GM18508 (cell line): Measurements from ENCODE around the gene HIVEP2.
"Not testable (repeated sequence)": the region's sequence is repeated elsewhere in the genome, so short reads cannot be mapped to it uniquely, and the experiment has no call there.

ENCODE experiments used
- ATAC-seq: cut with Tn5 transposase; IDR thresholded peaks from one replicate; pipeline ENCODE4 v1.9.1; 2021; ENCODE audit warnings: moderate number of reproducible peaks; ENCODE audit not compliant: insufficient read depth, unreplicated experiment

HIVEP2 gene, protein sequence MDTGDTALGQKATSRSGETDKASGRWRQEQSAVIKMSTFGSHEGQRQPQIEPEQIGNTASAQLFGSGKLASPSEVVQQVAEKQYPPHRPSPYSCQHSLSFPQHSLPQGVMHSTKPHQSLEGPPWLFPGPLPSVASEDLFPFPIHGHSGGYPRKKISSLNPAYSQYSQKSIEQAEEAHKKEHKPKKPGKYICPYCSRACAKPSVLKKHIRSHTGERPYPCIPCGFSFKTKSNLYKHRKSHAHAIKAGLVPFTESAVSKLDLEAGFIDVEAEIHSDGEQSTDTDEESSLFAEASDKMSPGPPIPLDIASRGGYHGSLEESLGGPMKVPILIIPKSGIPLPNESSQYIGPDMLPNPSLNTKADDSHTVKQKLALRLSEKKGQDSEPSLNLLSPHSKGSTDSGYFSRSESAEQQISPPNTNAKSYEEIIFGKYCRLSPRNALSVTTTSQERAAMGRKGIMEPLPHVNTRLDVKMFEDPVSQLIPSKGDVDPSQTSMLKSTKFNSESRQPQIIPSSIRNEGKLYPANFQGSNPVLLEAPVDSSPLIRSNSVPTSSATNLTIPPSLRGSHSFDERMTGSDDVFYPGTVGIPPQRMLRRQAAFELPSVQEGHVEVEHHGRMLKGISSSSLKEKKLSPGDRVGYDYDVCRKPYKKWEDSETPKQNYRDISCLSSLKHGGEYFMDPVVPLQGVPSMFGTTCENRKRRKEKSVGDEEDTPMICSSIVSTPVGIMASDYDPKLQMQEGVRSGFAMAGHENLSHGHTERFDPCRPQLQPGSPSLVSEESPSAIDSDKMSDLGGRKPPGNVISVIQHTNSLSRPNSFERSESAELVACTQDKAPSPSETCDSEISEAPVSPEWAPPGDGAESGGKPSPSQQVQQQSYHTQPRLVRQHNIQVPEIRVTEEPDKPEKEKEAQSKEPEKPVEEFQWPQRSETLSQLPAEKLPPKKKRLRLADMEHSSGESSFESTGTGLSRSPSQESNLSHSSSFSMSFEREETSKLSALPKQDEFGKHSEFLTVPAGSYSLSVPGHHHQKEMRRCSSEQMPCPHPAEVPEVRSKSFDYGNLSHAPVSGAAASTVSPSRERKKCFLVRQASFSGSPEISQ (N-terminal part only)

DNA sequence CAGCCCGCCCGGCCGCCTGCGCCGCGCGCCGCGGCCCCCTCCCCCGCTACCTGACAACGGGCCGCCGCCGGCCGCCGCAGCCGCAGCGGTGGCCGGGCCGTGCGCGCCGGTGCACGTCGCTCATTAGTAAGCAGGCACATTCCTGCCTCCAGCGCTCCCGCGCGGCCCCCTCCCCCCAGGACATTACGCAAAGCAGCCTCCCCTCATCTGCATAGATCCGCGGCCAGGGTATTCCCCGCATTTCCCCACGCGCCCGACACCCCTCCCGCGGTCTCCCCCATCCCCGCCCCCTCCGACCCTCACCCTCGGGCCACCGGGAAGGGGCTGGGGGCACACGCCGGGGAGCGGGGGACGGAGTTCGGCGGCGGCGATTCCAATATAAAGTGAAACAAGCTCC is at the start of gene HIVEP2:
Gene HIVEP2 (minus strand): TSS at position 128 of the 397 bp plus-strand sequence. CDS start 170,438 bp downstream, outside the sequence.
- ATAC-seq, result no peak

DNA sequence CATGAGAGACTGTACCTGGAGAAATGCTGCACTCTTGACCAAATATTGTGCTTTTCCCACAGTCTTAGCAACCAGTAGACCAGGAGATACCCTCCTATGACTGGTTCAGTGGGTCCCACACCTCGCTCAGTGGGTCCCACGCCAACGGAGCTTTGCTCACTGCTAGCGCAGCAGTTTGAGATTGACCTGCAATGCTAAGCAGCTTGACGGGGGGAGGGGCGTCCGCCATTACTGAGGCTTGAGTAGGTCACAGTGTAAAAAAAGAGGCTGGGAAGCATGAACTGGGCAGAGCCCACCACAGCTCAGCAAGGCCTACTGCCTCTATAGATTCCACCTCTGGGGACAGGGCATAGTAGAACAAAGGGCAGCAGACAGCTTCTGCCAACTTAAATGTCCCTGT is 49.0 kb upstream of the HIVEP2 start:
- no peak for ATAC-seq

DNA sequence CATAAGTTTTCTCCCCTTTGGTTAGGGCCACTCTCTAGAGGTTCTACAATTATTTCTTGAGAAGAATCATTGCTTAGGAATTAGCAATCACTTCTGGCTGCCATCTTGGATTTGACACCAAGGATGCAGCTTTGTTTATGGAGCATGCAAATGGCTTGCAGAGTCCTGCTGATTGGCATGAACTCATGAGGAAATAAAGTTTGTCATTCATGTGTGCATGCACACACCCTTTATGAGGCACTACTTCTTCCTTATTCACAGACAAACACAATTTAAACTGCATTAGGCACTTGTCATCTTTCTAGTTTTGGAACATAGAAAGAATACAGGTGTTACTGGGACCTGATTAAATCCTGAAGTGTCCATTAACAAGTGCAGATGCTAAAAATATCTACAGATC is 42.5 kb upstream of the HIVEP2 start:
- no peak for ATAC-seq

DNA sequence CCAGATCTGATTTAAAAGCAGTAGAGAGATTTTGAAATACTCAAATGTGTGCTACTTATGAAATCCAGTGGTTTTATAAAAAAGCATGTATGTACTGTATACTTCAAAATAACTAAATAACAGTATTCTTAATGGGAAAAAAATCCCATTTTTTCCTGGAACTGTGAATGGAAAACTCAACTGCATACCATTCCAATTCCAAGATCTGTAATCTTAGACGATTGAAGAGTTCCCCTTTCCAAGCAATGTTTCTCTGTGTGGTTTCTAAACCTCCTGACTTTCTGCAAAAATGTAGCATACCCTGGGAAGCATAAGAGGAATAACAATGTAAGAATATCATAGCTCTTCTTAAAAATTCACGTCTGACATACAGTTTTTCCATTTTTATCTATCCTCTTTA is 40.3 kb upstream of the HIVEP2 start:
- ATAC-seq, result no peak

DNA sequence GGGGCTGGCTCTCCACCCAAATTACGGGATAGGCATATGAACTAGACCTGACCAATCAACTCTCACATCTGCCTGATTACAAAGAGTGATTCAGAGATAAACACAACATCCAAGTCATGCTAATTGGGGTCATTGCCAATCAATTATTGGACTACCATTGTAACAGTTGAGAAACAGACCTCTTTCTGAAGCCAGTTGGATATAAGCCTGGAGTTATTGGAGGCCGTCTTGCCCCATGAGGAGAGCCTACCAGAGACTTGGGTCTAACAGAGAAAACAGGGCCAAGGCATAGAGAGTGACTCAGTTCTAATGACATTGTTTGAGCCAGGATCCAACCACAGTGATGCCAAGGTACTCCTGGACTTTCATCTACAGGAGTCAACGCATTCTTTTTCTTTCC is 39.4 kb upstream of the HIVEP2 start:
- no peak for ATAC-seq

DNA sequence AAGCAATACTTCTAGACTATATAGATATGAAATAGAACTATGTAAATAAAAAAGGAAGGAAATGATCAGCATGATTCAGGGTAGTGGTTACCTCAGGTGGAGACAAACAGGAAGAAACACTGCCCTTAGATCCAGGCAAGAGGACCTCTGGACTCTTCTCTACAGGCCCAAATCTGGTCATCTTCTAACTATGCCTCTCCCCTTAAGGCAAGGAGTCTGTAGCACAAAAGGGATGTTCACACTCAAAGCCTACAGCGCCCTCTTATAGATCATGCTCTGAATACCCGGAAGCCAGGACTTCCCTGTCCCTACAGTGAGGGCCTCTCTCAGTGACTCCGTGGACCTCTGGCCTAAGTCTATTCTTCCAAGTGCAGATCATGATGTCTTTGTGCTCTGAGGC is 30.4 kb upstream of the HIVEP2 start:
- no peak for ATAC-seq

DNA sequence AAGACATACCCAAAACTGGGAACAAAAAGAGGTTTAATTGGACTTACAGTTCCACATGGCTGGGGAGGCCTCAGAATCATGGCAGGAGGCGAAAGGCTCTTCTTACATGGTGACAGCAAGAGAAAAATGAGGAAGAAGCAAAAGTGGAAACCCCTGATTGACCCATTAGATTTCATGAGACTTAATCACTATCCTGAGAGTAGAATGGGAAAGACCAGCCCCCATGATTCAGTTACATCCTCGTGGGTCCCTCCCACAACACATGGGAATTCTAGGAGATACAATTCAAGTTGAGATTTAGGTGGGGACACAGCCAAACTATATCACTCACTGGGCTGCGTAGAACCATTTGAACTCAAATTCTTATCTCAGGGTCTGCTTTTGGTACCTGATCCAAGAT is 26.0 kb upstream of the HIVEP2 start:
- ATAC-seq, result not testable (repeated sequence)

DNA sequence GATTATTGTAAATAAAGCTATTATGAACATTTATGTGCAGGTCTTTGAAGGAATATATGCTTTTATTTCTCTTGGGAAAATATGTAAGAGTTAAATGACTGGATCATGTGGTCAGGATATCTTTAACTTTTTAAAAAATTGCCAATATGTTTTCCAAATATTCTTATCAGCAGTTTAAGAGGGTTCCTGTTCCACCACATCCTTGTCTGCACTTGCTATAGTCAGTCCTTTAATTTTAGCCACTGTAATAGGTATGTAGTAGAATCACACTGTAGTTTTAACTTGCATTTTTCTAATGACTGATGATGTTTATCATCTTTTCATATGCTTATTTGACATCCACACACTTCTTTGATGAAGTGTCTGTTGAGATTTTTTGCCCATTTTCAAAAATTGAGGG is 23.6 kb upstream of the HIVEP2 start:
- ATAC-seq, result no peak

DNA sequence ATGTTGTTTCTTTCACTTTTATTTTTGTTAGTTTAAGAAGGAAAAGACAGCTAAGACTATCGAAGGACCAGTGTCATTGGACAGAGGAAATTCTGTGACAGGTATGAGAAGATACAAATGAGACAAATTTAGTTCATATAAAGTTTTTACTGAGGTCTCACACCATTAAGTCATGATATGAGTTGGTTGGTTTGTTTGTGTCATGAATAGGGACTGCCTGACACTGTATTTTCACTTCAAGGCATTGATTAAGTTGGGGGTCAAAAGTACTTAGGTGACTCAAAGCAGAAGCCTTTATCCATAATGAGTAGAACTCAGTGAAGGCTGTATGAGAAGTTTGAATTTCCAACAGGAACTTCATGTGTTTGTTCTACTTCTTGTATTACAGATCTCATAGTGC is 21.3 kb upstream of the HIVEP2 start:
- no peak for ATAC-seq

DNA sequence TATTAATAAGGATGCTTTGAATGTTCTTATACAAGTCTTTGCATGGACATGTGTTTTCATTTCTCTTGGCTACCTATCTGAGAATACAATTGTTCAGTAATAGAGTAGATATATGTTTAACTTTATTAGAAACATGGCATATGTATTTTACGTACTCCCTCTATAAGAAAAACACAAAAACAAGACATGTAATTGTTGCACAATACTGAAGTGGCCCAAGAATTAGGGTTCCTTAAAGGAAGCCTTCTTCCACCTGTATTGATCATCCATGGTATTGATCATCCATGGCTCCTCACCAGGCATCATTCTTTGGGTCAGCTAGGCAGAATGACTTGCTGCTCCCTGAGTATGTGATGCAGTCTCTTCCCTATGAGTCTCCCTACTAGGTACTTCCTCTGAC is 20.2 kb upstream of the HIVEP2 start:
- ATAC-seq, result no peak

DNA sequence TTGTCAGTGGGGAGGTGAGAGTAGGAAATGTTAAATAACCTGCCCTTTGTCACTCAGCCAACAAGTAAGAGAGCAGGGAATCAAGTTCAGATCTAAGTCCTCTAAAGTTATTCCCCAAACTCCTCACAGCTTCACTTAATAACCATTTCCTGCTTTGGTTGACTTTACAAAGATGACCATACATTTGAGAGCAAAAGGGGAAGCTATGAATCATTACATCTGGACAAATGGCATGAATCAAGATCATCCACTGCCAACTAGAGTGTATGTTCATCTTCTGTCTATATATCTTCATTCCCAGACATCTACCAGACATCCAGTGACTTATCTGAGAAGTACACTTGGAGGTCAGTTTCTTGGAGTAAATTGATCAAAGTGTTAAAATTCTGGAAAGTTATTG is 15.1 kb upstream of the HIVEP2 start:
- no peak for ATAC-seq

DNA sequence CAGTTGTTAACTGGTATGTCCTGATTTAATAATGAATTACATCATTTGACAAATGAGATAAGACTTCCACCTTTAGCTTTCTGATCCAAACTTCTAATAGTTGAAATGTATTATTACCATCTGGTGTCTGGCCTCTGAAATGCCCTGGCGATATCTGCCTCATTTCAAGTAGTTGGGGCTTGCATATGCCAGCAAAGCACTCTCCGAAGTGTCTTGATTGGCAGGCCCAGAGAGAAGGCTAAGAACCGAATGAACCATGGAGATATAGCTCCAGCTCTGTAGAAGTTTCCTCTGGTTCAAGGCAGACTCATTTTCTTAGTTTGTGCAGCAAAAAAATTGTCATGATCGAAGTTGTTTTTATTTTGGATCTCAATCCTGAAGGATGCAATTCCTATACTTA is 13.4 kb upstream of the HIVEP2 start:
- no peak for ATAC-seq

DNA sequence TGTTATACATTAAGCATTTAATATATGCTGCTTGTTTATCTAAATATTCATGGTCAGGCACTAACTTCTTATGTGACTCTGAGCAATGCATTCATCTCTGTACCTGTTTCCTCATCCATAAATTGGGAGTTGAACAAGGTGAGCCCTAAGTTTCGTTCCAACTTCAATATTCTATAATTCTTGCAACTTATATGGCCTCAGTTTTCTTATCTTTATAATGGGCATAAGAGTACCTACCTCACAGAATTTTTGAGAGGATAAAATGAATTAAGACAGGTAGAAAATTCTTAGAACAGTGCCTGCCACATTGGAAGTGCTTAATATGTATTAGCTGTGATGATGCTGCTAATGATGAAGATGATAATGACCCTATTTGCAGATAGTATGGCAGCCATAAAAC is 11.8 kb upstream of the HIVEP2 start:
- ATAC-seq, result no peak

DNA sequence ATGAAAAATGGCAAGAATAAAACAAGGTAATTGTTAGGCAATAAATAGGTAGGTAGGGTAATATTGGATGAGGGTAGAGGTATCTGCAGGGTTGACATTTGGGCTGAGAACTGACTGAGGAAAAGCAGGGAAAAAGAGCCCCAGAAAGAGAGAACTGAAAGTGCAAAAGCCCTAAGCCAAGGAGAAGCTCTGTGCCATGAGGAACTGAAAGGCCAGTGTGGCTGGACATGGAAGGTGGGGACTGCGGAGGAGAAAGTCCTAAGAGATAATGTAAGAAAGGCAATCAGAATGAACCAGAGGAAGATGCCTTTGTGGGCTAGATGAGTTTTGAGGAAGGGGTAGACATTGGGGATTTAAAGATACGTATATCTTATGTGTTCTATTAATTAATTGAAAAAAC is 9.9 kb upstream of the HIVEP2 start:
- no peak for ATAC-seq

DNA sequence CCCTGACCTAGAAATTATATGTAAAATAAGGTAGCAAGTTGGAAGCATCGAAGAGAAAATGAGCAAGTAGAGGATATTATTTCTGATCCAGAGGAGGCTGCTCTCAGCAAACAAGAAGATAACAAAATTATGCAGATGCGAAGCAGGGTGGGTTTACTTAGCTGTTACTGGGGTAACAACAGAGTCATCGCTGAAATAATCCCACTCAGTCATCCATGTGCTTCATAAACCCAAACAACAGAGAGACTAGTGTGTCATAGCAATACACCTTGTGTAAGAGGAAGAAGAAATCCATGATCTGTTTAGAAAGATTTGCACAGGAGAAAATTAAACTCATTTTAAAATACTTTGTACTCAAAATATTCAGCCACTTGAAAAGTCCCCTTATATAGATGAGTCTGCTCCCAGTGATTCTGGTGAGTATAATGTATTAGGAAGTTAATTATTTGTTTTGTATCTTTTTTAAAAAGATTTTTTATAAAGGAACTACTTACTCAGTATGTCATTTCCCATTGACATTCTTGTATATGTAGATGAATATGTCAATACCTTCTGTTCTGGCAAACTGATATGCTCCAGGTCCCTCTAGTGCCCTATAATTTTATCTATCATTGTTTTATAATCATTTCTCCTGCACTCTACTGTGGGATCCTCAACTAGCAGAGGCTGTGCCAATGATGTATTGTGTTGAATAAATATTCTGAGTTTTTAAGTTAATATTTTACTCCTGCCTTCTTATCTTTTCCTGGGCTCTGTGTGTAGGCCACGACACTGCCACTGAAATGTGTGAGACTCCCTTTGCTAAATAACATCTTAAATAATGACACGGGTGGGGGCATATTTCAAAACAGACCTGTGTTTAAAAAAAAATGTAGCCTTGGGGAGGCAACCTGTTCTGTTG is 8.6 kb upstream of the HIVEP2 start:
- ATAC-seq, result no peak

DNA sequence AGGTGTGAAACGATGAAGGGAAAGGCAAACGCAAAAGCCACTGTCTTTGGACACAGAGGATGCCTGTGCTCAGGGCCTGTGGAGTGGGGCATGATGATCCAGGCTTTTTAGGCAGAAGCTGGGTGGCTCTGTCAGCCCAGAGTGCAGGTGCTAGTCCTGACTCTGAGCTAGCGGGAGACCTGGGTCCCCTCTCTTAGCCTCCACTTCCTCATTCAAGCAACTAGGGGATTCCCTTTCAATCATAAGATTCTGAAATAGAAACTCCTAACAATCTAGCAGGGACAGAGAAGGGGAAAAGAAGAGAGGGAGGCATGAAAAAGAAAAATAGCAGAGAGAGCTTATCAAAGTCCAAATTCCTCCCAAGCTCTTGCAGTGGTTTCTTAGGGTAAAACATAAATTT is 7.6 kb upstream of the HIVEP2 start:
- ATAC-seq, result no peak

DNA sequence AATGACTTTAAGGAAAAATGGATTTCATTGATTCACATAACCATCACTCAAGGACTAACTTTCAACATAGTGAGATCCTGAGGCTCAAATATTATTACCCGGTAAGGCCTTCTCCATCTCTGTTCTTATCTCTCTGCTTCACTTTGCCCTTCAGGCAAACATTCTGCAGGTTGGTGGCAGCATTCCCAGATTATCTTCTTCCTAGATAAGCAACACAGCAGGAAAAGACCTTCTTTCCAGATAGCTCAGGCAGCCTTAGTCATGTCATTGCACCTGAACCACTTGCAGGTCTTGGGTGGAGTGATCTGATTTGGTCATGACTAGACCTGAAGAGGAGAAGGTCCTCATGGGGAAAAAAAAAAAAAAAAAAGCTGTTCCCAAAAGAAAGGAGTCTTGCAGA is 5.3 kb upstream of the HIVEP2 start:
- ATAC-seq, result no peak

DNA sequence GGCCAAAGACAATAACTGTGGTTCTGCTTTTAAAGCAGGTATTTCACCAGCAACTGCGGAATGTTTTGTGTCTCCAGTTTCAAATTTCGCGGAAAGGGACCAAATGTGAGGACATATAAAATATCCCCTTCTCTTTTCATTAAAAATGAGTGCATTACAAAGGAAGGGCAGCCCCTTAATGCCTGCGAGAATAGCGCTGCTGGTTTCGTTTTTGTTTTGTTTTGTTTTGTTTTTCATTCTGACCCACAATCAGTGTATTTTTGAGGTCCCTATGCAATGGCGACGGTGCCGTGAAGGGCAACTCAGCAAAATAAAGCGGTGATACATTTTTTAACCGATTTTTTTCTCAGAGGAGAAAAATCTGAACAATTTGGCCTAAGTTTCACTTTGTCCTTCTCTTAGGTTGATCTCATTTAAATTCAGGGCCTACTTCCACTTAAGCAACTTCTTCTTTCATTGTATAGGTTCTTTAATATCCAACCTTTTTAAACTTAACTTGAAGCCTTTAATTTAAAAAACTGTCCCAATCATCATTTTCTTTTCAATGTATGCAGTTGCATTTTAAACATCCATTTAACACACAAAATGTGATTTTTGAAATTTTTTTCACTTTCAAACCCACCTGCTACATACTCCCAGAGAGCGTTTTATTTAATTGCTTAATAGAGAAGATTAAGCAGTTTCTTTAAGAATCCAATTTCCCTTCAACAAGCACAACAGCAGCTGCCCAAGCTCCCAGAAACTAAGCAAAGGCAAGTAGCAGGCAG is 2.9 kb upstream of the HIVEP2 start:
- peak; percentile 26 for ATAC-seq

DNA sequence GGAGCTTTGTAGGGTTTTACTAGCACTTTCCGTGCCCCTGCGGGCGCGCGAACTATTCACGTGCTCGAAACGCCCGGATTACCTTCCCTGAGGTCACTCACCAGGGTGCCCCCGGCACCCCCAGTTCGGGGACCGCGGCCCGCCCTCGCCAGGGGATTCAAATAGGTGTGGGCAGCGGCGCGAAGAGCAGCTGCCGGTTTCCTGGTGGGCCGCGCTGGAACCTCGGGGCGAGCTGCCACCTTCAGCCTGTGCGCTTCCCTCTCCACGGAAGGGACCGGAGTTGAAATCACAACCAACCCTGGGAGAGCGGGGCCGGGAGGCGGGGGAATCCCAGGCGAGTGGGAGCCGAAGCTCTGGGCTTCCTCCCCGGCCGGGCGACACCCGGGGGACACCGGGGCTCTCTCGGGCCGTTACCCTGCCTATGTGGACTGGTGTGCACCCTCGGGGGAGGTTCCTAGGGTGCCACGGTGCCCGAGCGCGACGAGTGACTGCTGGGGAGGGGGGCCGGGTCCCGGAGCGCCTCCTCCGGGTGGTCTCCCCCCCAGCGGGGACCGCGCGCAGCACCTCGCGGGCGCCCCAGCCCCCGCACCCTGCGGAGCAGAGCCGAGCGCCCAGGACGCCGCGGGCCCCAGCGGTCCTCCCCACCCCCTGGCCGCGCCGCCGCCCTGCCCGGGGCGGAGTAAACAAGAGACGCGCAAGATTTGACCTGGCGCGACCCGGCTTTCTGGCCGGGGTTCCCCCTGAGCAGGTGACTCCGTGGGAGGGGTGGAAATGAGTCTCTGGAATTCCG is 2.1 kb upstream of the HIVEP2 start:
- ATAC-seq, result peak; percentile 30
